NT2/D1 (cell line): Measurements from ENCODE around the gene IFNLR1.

Experiments used
- SUZ12 ChIP-seq: IDR thresholded peaks from 2 replicates; pipeline ENCODE4 v1.6.1; 2011; ENCODE audit not compliant: insufficient read length, insufficient read depth; ENCODE audit errors: extremely low read depth
- YY1 ChIP-seq: IDR thresholded peaks from 2 replicates; pipeline ENCODE4 v1.6.1; 2011; ENCODE audit not compliant: insufficient read length, insufficient read depth
- ZNF274 ChIP-seq: IDR thresholded peaks from 2 replicates; pipeline ENCODE4 v1.6.1; 2011; ENCODE audit warnings: mild to moderate bottlenecking, low read depth, low read length

- TF ChIP-seq YY1 (no peak), SUZ12 (no peak), ZNF274 (no peak)
These were observed 5.5 kb downstream of the IFNLR1 start for GRCh38 chr1:24181619-24182018.
